ENCODE results near the gene ENPP5.

DNA sequence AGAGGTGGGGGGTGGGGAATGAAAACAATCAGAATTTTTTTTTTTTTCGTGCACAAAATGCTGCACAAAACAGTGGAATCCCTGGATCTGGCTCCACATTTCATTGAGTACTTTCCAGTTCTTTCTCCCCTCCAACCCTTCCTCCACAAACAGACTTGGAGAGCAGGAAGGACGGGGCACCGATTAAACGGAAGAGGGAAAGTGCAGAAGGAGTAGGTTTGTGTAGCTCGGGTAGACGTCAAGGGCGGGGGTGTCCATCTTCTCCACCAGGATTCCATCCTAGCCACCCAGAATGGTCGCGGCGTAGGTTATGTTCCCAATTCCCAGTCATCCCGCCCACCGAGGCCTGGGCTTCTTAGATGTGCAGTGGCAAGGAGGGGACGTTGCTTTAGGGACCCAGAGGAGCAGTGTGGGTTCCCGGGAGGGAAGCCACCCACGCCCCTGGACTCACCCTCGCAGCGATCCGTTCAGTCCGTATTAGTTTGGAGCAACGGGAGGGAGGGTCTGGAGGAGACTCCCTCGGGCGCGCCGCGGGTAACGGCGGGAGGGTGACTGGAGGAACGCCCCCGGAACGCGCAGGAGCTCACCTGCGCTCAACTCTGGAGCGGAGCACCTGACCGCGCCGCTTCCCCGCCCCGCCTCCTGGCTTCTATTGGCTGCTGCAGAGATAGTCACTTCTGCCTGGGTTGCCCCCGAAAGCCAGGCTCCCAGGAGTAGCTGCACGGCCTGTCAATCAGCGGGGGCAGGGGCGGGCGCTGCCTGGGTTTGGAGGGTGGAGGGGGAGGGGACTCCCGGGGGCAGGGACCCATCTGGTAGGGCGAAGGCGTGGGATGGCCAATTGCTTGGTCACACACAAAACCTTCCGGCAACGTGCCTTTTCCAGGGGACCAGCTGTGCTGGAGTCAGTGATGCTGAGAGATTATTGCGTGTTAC lies at the start of gene ENPP5:
- TF ChIP-seq, protein P1, sequence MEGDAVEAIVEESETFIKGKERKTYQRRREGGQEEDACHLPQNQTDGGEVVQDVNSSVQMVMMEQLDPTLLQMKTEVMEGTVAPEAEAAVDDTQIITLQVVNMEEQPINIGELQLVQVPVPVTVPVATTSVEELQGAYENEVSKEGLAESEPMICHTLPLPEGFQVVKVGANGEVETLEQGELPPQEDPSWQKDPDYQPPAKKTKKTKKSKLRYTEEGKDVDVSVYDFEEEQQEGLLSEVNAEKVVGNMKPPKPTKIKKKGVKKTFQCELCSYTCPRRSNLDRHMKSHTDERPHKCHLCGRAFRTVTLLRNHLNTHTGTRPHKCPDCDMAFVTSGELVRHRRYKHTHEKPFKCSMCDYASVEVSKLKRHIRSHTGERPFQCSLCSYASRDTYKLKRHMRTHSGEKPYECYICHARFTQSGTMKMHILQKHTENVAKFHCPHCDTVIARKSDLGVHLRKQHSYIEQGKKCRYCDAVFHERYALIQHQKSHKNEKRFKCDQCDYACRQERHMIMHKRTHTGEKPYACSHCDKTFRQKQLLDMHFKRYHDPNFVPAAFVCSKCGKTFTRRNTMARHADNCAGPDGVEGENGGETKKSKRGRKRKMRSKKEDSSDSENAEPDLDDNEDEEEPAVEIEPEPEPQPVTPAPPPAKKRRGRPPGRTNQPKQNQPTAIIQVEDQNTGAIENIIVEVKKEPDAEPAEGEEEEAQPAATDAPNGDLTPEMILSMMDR (tag by site-specific recombination; IDR thresholded peaks at IDR 0.05), result no peak
- TF ChIP-seq ZNF677 (tag by site-specific recombination; IDR thresholded peaks at IDR 0.05) (no peak), GLI4 (tag by site-specific recombination; IDR thresholded peaks at IDR 0.05) (no peak), ZNF561 (tag by site-specific recombination; IDR thresholded peaks at IDR 0.05; ENCODE audit: borderline replicate concordance) (peak; percentile 46; the same call in 1 of the 2 replicates), ZNF23 (tag by site-specific recombination; IDR thresholded peaks at IDR 0.05; ENCODE audit: borderline replicate concordance) (no peak), BCL11B (tag by site-specific recombination; IDR thresholded peaks at IDR 0.05; ENCODE audit: low read depth) (no peak), ZBTB21 (tag by site-specific recombination; IDR thresholded peaks at IDR 0.05) (no peak), TCF7L2 (IDR thresholded peaks at IDR 0.05; ENCODE audit: borderline replicate concordance, low read depth, low read length) (no peak)
- TF ChIP-seq, protein P2, sequence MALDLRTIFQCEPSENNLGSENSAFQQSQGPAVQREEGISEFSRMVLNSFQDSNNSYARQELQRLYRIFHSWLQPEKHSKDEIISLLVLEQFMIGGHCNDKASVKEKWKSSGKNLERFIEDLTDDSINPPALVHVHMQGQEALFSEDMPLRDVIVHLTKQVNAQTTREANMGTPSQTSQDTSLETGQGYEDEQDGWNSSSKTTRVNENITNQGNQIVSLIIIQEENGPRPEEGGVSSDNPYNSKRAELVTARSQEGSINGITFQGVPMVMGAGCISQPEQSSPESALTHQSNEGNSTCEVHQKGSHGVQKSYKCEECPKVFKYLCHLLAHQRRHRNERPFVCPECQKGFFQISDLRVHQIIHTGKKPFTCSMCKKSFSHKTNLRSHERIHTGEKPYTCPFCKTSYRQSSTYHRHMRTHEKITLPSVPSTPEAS (tag by site-specific recombination; IDR thresholded peaks at IDR 0.05), result no peak
- TF ChIP-seq, protein P3, sequence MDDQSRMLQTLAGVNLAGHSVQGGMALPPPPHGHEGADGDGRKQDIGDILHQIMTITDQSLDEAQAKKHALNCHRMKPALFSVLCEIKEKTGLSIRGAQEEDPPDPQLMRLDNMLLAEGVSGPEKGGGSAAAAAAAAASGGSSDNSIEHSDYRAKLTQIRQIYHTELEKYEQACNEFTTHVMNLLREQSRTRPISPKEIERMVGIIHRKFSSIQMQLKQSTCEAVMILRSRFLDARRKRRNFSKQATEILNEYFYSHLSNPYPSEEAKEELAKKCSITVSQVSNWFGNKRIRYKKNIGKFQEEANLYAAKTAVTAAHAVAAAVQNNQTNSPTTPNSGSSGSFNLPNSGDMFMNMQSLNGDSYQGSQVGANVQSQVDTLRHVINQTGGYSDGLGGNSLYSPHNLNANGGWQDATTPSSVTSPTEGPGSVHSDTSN (CRISPR knock-in tag; IDR thresholded peaks at IDR 0.05), result peak; percentile 98

All from HEK293 (cell line).